GM10266 (cell line): ENCODE results near the gene XAGE3.

Experiments
- DNase-seq: peaks from one replicate; pipeline ENCODE4 v3.0.0; 2012; ENCODE audit errors: extremely low spot score
- TF ChIP-seq, protein P1 (sequence below): IDR thresholded peaks from 2 replicates; pipeline ENCODE4 v1.5.1; 2012; ENCODE audit warnings: mild to moderate bottlenecking, low read depth; ENCODE audit not compliant: control insufficient read depth, insufficient read depth; ENCODE audit errors: missing control alignments

XAGE3 gene

DNA sequence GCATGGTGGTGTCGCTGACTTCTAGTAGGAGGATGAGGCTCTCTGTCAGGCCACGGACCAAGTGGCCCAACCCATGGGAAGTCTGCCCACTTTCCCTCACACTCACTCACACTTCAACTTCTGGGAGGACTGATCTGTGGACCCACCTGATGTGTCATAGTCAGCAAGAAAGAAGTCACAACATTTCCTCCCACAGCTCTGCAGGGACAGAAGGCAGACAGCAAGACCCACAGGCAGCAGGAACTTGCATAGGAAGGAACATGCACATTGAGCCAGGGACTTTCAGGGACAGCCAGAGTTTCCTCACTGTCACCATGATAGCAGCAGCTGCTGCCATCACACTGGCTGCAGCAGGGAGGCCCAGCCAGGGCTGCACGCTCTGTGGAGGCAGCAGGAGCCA lies 37.3 kb downstream of the XAGE3 start:
- TF ChIP-seq, protein P1, sequence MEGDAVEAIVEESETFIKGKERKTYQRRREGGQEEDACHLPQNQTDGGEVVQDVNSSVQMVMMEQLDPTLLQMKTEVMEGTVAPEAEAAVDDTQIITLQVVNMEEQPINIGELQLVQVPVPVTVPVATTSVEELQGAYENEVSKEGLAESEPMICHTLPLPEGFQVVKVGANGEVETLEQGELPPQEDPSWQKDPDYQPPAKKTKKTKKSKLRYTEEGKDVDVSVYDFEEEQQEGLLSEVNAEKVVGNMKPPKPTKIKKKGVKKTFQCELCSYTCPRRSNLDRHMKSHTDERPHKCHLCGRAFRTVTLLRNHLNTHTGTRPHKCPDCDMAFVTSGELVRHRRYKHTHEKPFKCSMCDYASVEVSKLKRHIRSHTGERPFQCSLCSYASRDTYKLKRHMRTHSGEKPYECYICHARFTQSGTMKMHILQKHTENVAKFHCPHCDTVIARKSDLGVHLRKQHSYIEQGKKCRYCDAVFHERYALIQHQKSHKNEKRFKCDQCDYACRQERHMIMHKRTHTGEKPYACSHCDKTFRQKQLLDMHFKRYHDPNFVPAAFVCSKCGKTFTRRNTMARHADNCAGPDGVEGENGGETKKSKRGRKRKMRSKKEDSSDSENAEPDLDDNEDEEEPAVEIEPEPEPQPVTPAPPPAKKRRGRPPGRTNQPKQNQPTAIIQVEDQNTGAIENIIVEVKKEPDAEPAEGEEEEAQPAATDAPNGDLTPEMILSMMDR: no peak
- no peak for DNase-seq

DNA sequence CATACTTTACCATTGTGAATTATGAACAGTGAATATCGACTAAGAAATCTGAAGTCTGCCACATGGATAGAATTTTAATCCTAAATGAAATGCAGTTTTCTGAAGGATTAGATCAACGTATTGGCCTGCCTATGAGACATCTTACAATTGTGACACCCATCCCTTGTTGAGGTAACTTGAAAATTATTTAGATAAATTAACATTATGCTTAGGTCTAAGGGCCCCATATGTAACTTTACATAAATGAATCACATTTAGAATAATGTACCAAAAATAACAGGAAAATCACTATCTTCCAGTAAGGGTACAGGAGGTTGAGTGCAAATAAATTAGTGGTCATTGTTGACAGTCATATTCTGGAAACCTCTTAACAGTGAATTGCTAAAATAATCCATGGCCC lies 43.3 kb downstream of the XAGE3 start:
- no peak for DNase-seq
- TF ChIP-seq, protein P1: no peak

DNA sequence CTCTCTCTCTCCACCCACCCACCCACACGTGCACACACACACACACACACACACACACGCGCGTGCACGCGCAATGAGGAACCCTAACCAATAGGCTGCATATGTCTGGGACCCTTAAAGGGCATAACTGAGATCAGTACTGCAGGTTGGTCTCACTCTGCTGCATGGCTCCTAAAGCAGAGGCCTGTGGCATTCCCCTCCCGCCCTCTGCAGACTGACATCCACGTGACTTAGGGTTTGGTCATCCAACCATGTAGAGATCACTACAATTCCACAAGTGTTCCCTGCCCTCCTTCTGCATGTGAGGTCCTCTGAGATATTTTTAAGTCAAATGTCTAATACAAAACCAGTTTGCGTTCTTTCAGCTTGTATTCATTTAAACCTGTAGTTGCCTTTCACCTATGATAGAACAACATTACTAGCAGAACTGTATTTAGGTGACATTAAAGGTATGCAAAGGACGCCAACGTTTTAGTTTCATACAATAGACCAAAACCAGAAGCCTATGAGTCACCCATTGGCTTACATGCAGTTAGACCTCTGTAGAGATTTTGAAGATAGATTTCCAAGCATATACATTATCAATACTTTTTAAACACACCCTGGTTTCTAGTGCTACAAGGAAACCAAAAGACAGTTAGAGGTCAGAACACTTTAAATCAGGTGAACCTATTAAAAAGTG lies 46.7 kb downstream of the XAGE3 start:
- DNase-seq: no peak
- TF ChIP-seq, protein P1: no peak

DNA sequence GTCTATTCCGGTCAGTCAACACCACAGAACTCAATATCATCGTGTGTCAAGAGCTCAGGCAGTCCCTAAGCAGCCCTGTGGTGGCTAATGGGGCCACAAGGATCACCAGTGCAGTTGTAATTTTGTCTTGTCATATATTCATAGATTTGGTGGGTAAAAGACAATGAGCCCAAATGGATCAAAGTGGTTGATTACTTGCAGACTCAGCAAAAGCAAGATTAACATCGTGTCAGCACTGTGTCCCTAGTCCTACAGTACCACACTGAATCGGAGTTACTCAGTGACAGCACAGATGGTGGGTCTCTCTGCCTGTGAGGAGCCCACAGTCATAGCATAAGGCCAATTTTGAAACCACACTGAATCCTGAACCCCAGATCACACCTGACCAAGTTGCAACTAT lies 48.1 kb downstream of the XAGE3 start:
- TF ChIP-seq, protein P1: no peak
- DNase-seq: no peak
